Caco-2 (cell line): ENCODE measurements around the gene KLHL12. TPM values are rescaled to one million over a fixed set of nuclear protein-coding genes. Genes with fewer than 3 reads are reported as not detected.
"Not testable (repeated sequence)": the region's sequence is repeated elsewhere in the genome, so short reads cannot be mapped to it uniquely, and the experiment has no call there.

Source experiments
- BruUV-seq: library from RNA; stranded (reverse); fragments of 400-500 nt; replicated peaks from 2 replicates; lab custom pipeline; 2021; lab: Mats Ljungman, UMichigan
- CTCF ChIA-PET: fragments of 300-600 bp; sonication (Branson Sonifier 250); formaldehyde crosslinking; loops from one replicate; lab custom pipeline; 2022; ENCODE audit warnings: antibody characterized with exemption; lab: Charles Lee
- POLR2A ChIA-PET: fragments of 300-600 bp; sonication (Branson Sonifier 250); formaldehyde crosslinking; loops from one replicate; lab custom pipeline; 2022; ENCODE audit warnings: antibody characterized with exemption; lab: Charles Lee
- DNase-seq, 2 experiments: peaks; one replicate each; pipeline versions ENCODE4 v3.0.0 to v3.0.0-alpha.2; 2020 to 2022
- H3K27me3 ChIP-seq: replicated peaks from 2 replicates; pipeline ENCODE4 v1.6.0; 2011; ENCODE audit warnings: low read length; ENCODE audit not compliant: control insufficient read depth, insufficient read depth
- H3K36me3 ChIP-seq: 2 replicates; pipeline ENCODE4 v1.5.1; 2011; ENCODE audit warnings: low read length; ENCODE audit not compliant: control insufficient read depth, insufficient read depth
- H3K4me1 ChIP-seq: fragments of 250-450 bp; sonication (Bioruptor Pico); 2 replicates; pipeline ENCODE4 v1.5.1; 2020; ENCODE audit warnings: mild to moderate bottlenecking
- H3K4me3 ChIP-seq: 2 replicates; pipeline ENCODE4 v1.5.1; 2011; ENCODE audit warnings: low read depth, mild to moderate bottlenecking, control low read depth, low read length
- H3K9me3 ChIP-seq: fragments of 250-450 bp; sonication (Bioruptor Pico); 2 replicates; pipeline ENCODE4 v1.5.1; 2020; ENCODE audit warnings: mild to moderate bottlenecking, moderate library complexity
- H3K27ac Mint-ChIP-seq: one replicate; pipeline ENCODE4 v1.8.0; 2022; ENCODE audit warnings: mixed read lengths; ENCODE audit not compliant: unreplicated experiment
- H3K27me3 Mint-ChIP-seq: one replicate; pipeline ENCODE4 v1.8.0; 2022; ENCODE audit warnings: mixed read lengths; ENCODE audit not compliant: insufficient read depth, unreplicated experiment
- H3K36me3 Mint-ChIP-seq: one replicate; pipeline ENCODE4 v1.8.0; 2022; ENCODE audit warnings: mild to moderate bottlenecking, mixed read lengths; ENCODE audit not compliant: insufficient read depth, unreplicated experiment
- H3K4me1 Mint-ChIP-seq: one replicate; pipeline ENCODE4 v1.8.0; 2022; ENCODE audit warnings: low read depth, mixed read lengths; ENCODE audit not compliant: unreplicated experiment
- H3K4me3 Mint-ChIP-seq: one replicate; pipeline ENCODE4 v1.8.0; 2022; ENCODE audit warnings: mild to moderate bottlenecking, moderate library complexity, mixed read lengths; ENCODE audit not compliant: unreplicated experiment
- H3K9me3 Mint-ChIP-seq: one replicate; pipeline ENCODE4 v1.8.0; 2022; ENCODE audit warnings: mixed read lengths; ENCODE audit not compliant: unreplicated experiment
- intact Hi-C: fragments of 100-400 bp; cut with micrococcal nuclease; formaldehyde crosslinking; loops from one replicate; pipeline ENCODE4 v1.10.0; 2022; ENCODE audit not compliant: unreplicated experiment
- total RNA-seq: library from RNA; stranded (reverse); gene quantifications from 2 replicates; pipeline ENCODE4 v1.2.3, GENCODE V29; 2022
- TF ChIP-seq, protein P1 (sequence below), 2 experiments: fragments of 200-600 bp in 1 of 2; IDR thresholded peaks; 1 replicate in 1 of 2; 2 replicates in 1 of 2; pipeline versions ENCODE4 v1.5.1 to v1.8.0; 2011 to 2022; ENCODE audit warnings: antibody characterized with exemption in 1 of 2, control low read depth in 1 of 2, inconsistent platforms in 1 of 2, low read depth in 1 of 2, low read length in 1 of 2, mild to moderate bottlenecking in 1 of 2, moderate library complexity in 1 of 2; ENCODE audit not compliant: insufficient read depth in 1 of 2, severe bottlenecking in 1 of 2, unreplicated experiment in 1 of 2

The KLHL12 gene
- total RNA-seq, 1 experiment from 2014 or later = 23.6 TPM

DNA sequence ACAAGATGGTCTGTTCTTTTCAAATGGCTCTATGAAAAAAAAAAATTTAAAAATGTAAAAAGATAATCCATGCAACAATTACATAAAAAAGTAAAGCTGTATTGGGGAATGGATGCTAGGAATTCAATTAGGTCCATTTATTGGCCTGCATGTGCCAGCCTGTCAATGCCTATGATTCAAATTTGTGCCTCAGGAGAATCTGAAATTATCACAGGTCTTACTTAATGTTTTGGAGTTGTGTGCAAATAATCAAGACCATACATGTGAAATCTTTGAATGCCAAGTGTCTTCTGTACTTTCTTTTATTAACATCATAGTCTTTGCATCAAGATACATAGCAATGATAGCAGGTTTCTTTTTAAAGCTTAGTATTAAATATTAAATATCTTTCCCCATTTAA lies 13.5 kb upstream of the KLHL12 start:
- Mint-ChIP-seq H3K4me1 (no peaks in the 10 kb centered on the region), H3K9me3 (no peaks in the 10 kb centered on the region), H3K4me3 (no peak overlapping the region), H3K36me3 (peaks cover 36% of the 10 kb centered on the region), H3K27me3 (no peaks in the 10 kb centered on the region), H3K27ac (no peak overlapping the region)
- Histone ChIP-seq H3K9me3 (no peaks in the 10 kb centered on the region), H3K4me1 (no peaks in the 10 kb centered on the region), H3K4me3 (no peak overlapping the region), H3K36me3 (no peaks in the 10 kb centered on the region; the same call in 1 of the 2 replicates), H3K27me3 (no peaks in the 10 kb centered on the region)
- intact Hi-C loops = no loop called here
- ChIA-PET CTCF (no interaction called here), POLR2A (no interaction called here)
- BruUV-seq = no TSS peak
- TF ChIP-seq, protein P1, sequence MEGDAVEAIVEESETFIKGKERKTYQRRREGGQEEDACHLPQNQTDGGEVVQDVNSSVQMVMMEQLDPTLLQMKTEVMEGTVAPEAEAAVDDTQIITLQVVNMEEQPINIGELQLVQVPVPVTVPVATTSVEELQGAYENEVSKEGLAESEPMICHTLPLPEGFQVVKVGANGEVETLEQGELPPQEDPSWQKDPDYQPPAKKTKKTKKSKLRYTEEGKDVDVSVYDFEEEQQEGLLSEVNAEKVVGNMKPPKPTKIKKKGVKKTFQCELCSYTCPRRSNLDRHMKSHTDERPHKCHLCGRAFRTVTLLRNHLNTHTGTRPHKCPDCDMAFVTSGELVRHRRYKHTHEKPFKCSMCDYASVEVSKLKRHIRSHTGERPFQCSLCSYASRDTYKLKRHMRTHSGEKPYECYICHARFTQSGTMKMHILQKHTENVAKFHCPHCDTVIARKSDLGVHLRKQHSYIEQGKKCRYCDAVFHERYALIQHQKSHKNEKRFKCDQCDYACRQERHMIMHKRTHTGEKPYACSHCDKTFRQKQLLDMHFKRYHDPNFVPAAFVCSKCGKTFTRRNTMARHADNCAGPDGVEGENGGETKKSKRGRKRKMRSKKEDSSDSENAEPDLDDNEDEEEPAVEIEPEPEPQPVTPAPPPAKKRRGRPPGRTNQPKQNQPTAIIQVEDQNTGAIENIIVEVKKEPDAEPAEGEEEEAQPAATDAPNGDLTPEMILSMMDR (IDR thresholded peaks at IDR 0.05; ENCODE audit: insufficient read depth in 1 of 2, low read depth in 1 of 2, low read length in 1 of 2, severe bottlenecking in 1 of 2, unreplicated experiment in 1 of 2) = no peak
- no peak for DNase-seq

DNA sequence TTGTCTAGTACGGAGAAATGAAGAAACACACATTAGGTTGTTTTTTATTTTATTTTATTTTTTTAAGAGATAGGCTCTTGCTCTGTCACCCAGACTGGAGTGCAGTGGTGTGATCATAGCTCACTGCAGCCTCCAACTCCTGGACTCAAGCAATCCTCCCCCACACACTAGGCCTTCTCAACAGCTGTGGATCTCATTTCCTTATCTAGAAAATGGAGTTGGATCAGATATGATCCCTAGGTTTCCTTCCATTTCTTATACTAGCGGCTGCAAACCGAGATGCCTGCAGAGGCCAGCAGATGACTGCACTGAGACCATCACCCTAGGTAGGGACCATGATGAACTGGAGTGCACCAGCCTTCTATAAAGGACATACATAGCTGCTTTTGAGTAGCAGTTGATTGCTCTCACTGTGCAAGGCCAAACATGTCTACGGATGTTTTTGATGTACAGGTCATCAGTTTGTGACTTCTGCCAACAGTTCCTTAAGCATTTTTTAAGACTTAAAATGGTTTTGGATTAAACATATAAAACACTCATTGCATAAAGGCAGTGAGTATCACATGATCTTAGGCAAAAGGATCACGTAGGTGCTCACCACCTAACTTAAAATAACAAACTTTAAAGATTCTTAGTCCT lies 11.4 kb upstream of the KLHL12 start:
- Mint-ChIP-seq H3K4me3 (no peak overlapping the region), H3K4me1 (no peaks in the 10 kb centered on the region), H3K9me3 (peaks cover 9% of the 10 kb centered on the region), H3K27me3 (no peaks in the 10 kb centered on the region), H3K27ac (no peak overlapping the region), H3K36me3 (peaks cover 19% of the 10 kb centered on the region)
- Histone ChIP-seq H3K36me3 (no peaks in the 10 kb centered on the region; the same call in 1 of the 2 replicates), H3K27me3 (no peaks in the 10 kb centered on the region), H3K4me3 (no peak overlapping the region), H3K9me3 (peaks cover 2% of the 10 kb centered on the region; the same call in 1 of the 2 replicates), H3K4me1 (no peaks in the 10 kb centered on the region)
- BruUV-seq = no TSS peak
- no peak for DNase-seq
- ChIA-PET CTCF (no interaction called here), POLR2A (no interaction called here)
- intact Hi-C loops = no loop called here
- TF ChIP-seq, protein P1 (IDR thresholded peaks at IDR 0.05; ENCODE audit: insufficient read depth in 1 of 2, low read depth in 1 of 2, low read length in 1 of 2, severe bottlenecking in 1 of 2, unreplicated experiment in 1 of 2) = no peak

DNA sequence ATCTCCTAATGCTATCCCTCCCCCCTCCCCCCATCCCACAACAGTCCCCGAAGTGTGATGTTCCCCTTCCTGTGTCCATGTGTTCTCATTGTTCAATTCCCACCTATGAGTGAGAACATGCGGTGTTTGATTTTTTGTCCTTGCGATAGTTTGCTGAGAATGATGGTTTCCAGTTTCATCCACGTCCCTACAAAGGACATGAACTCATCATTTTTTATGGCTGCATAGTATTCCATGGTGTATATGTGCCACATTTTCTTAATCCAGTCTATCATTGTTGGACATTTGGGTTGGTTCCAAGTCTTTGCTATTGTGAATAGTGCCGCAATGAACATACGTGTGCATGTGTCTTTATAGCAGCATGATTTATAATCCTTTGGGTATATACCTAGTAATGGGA lies 9.4 kb upstream of the KLHL12 start:
- H3K36me3 Mint-ChIP-seq, BruUV-seq, POLR2A ChIA-PET: not testable (repeated sequence)

More for the DNA sequence above, 9.4 kb upstream of the KLHL12 start:
- H3K9me3 Mint-ChIP-seq = peaks cover 21% of the 10 kb centered on the region
- H3K9me3 ChIP-seq, H3K4me3 ChIP-seq, H3K27me3 Mint-ChIP-seq, H3K27me3 ChIP-seq, DNase-seq, CTCF ChIA-PET, H3K4me3 Mint-ChIP-seq, H3K4me1 ChIP-seq, intact Hi-C loops, H3K27ac Mint-ChIP-seq, H3K36me3 ChIP-seq, H3K4me1 Mint-ChIP-seq: not testable (repeated sequence)
